ENCODE data around the gene MARCHF11. TPM values are rescaled to one million over a fixed set of nuclear protein-coding genes. Genes with fewer than 3 reads are reported as not detected.

MARCHF11 gene
- polyA plus RNA-seq (ENCODE audit: insufficient read length in 3 of 3), result 1 to 10 TPM; 3.0 to 5.7 (median 4.3) TPM

- no peak for DNase-seq (ENCODE audit: low read depth in 3 of 3, low spot score in 2 of 3)
These were observed at the start of gene MARCHF11 for GRCh38 chr5:16179511-16179935. Gene MARCHF11 (minus strand): TSS chr5:16179791. CDS start chr5:16179575, 216 bp downstream.

GRCh38 chr5:16225927-16226326 is 46.3 kb upstream of the MARCHF11 start:
- no peak for DNase-seq (ENCODE audit: low read depth in 3 of 3, low spot score in 2 of 3)

- DNase-seq (ENCODE audit: low read depth in 3 of 3, low spot score in 2 of 3), result no peak
These were observed 12.7 kb upstream of the MARCHF11 start for GRCh38 chr5:16192311-16192710.

- DNase-seq (ENCODE audit: low read depth in 3 of 3, low spot score in 2 of 3), result no peak
These were observed 1.1 kb upstream of the MARCHF11 start for GRCh38 chr5:16180789-16181082.

- no peak for DNase-seq (ENCODE audit: low read depth in 3 of 3, low spot score in 2 of 3)
These were observed 571 bp upstream of the MARCHF11 start for GRCh38 chr5:16179936-16180788.

- peak; percentile 72 to 85 (median 74) for DNase-seq (ENCODE audit: low read depth in 3 of 3, low spot score in 2 of 3)
These were observed 732 bp downstream of the MARCHF11 start for GRCh38 chr5:16178745-16179372.

DNA sequence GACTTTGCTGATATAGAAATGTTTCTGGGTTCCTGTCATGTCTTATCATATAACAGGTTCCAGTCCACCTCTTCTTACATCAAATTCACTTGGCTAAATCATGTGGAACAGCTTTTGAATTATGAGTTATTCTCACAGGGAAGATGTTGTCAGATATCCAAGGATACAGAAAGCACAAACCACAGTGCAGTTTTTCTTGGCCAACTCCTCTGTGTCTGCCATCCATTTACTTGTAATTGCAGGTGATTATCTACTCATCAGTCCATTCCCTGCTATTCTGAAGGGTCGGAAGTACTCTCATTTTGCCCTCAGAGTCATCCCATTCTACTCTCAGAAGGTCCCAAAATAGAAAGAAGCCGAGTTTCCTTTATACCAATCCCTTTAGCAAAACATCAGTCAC is 10.0 kb downstream of the MARCHF11 start:
- DNase-seq (ENCODE audit: low read depth in 3 of 3, low spot score in 2 of 3), result no peak

DNA sequence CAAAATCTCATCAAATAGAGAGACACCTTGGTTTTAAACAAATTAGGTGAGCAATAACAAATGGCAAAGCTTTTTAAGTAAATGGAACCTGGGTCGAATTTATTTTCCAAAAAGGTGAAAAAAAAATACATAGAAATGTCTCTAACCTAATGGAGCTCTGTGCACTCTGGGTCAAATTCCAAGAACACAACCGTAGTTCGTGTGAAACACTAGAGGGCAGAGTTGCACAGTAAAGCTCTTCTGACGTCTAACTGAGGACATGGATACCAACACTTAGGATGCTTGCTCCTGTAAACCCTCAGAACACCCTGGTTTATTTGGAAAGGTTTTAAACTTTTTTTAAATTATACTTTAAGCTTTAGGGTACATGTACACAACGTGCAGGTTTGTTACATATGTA is 18.9 kb downstream of the MARCHF11 start:
- DNase-seq (ENCODE audit: low read depth in 3 of 3, low spot score in 2 of 3), result peak; percentile 37 to 51 (median 47)

- no peak for DNase-seq (ENCODE audit: low read depth in 3 of 3, low spot score in 2 of 3)
These were observed 20.0 kb downstream of the MARCHF11 start for GRCh38 chr5:16159636-16160035.

DNA sequence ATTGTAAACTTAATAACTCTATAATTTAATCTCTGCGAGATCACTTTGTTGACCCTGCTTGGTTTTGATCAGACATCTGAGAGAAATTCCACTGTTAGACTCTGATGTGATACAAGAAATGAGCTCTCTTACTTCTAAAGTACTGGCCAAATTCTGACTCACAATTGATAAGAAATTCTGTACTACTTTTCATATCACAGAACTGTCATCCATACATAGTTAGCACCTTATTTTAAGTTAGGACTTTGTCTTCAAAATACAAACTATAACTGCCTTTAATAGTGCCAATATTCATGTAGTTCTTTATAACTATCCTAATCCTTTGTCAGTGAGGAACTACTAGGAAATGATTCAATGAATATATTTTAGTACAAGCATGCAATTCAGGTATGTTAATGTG is 23.4 kb downstream of the MARCHF11 start:
- DNase-seq (ENCODE audit: low read depth in 3 of 3, low spot score in 2 of 3), result no peak

GRCh38 chr5:16152601-16153568 is 26.7 kb downstream of the MARCHF11 start:
- no peak for DNase-seq (ENCODE audit: low read depth in 3 of 3, low spot score in 2 of 3)

DNA sequence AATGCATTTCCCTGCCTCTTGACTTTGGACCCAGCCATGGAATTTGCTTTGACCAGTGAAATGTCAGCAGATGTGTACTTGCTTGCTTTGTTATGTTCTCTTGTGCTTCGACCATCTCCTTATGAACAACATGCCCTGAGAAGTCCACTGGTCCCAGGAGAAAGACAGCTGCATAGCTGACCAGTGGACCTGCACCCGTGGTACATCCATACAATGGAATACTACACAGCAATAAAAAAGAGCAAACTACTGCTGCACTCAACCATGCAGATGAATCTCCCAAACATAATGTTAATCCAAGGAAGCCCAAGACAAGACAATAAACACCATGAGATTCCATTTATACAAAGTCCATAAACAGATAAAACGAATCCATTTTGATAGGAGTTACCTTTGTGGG is 30.0 kb downstream of the MARCHF11 start:
- no peak for DNase-seq (ENCODE audit: low read depth in 3 of 3, low spot score in 2 of 3)

- no peak for DNase-seq (ENCODE audit: low read depth in 3 of 3, low spot score in 2 of 3)
These were observed 32.3 kb downstream of the MARCHF11 start for GRCh38 chr5:16147179-16147900.

DNA sequence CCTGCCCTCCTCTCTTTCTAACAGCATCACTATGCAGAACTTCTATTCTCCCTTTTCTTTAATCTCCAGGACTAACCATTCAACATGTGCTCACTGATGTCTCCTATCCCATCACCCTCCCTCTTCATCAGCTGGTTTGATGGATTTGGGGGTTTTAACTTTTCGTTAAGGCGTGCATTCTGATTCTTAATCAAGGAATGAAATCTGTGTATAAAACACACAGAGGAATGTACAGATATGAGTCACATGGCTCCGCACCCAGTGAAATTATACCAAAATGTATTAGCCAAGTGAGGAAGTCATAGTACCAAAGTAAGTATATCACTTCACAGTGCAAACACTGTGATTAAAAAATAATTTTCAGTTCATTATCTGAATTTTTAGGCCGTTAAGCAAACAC is 35.2 kb downstream of the MARCHF11 start:
- no peak for DNase-seq (ENCODE audit: low read depth in 3 of 3, low spot score in 2 of 3)

DNA sequence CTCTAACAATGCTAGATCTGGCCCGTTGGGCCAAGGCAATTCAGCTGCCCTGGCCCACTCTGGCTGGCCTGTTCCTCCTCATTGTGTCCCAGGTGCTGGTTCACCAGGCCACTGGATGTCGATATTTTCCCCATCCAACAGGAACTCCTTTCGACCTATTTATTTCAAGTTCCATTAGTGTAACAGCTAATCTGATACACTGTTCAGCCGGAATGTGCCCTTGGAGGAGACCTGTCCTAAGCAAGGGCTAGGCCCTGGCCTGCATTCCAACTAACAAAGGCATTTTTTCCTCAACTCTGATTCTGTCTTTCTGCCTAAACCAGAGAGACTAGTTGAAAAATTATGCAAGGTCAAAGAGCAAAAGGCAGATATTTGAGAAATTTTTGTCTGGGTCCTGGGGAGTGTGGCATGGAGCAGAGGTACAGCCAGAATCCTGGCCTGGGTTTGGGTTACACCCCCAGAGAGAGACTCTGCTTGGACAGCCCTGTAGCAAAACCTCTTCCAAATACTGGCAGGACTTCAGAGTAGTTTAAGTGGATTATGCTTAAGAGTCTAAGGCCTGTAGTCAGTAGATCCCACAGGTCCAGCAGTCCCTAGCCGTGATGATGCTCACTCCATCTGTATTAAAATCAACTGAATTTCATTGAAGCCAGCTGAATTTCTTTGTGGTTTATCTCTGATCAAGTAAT is 36.1 kb downstream of the MARCHF11 start:
- DNase-seq (ENCODE audit: low read depth in 3 of 3, low spot score in 2 of 3), result no peak

DNA sequence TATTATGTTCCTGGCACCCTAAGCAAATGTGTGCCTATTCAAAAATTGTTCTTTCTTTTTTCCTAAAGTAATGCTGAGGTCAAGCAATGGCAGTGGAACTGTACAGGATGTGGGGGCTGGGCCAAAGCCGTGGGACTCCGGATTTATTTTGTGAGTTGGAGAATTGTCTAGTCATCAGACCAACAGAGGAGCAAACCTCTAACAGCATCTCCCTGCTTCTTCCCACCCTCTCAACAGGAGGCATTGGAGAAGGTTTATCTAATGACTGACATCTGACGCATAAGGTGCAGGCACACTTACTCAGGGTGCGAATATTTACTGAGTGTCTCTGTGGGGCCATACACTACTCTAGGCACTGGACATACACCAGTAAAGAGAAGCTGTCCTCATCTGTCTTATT is 38.6 kb downstream of the MARCHF11 start:
- DNase-seq (ENCODE audit: low read depth in 3 of 3, low spot score in 2 of 3), result no peak

GRCh38 chr5:16140417-16140816 is 39.2 kb downstream of the MARCHF11 start:
- no peak for DNase-seq (ENCODE audit: low read depth in 3 of 3, low spot score in 2 of 3)

DNA sequence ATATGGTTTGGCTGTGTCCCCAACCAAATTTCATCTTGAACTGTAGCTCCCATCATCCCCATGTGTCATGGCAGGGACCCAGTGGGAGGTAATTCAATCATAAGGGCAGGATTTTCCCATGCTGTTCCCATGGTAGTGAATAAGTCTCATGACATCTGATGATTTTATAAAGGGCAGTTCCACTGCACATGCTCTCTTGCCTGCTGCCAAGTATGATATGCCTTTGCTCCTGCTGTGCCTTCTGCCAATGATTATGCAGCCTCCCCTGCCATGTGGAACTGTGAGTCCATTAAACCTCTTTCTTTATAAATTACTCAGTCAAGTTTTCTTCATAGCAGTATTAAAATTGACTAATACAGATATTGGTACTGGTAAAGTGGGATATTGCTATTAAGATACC is 42.4 kb downstream of the MARCHF11 start:
- no peak for DNase-seq (ENCODE audit: low read depth in 3 of 3, low spot score in 2 of 3)

GRCh38 chr5:16135506-16135905 is 44.1 kb downstream of the MARCHF11 start:
- DNase-seq (ENCODE audit: low read depth in 3 of 3, low spot score in 2 of 3), result no peak

DNA sequence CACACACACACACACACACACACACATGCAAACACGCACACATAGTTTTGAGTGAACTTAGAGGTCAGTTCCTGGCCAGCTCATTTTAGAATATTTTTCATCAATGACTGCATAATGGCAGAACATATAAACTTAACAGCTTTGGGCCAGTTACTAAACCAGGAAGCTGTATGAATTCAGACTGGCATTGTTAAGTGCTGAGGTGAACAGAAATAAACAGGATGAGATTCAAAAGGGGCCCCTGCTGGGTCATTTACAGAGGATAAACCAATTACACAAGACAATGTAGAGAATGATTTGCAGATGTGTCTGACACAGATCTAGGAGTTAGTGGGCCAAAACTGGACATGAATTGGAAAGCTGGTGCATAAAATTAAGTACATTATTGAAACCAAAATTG is 44.6 kb downstream of the MARCHF11 start:
- DNase-seq (ENCODE audit: low read depth in 3 of 3, low spot score in 2 of 3), result no peak
